SU-DHL-6 (cell line): ENCODE data around the gene RUNX1.

Experiments used
- CTCF ChIP-seq: fragments of 200-600 bp; sonication (generic); IDR thresholded peaks from one replicate; pipeline ENCODE4 v1.5.1; 2017; ENCODE audit warnings: antibody characterized with exemption, mild to moderate bottlenecking, low read length, moderate library complexity; ENCODE audit not compliant: insufficient read depth, poor library complexity, severe bottlenecking
- EZH2phosphoT487 ChIP-seq: fragments of 200-600 bp; sonication (generic), shearing (Covaris generic); conservative IDR thresholded peaks from 2 replicates; pipeline ENCODE4 v1.6.1; 2018; ENCODE audit warnings: mild to moderate bottlenecking, antibody characterized with exemption, low read length, moderate library complexity, mixed read lengths

DNA sequence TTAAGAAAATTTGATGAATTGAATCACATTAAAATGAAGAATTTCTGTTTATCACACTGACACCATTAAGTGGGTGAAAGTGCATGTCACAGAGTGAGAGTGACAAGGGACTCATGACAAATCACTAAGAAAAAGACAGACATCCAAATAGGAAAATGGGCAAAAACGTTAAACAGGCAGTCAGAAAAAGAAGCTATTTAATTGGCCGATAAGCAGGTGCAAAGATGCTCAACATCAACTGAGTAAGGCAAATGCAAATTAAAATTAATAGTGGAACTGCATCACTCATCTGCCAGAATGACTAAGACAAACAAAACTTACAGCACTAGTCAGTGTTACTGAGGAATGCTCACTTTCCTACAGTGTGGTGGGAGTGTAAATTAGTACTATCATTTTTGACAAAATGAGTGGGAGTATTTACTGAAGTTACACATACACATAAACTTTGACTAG is 39.2 kb upstream of the RUNX1 start:
- TF ChIP-seq CTCF, result no peak
- no peak for TF ChIP-seq EZH2phosphoT487
